H1 (cell line): ENCODE results near the gene SYNDIG1. TPM values are rescaled to one million over a fixed set of nuclear protein-coding genes. Genes with fewer than 3 reads are reported as not detected.

ENCODE experiments used
- CTCF ChIA-PET: fragments of 300-600 bp; sonication (Branson Sonifier 250); formaldehyde crosslinking; loops from one replicate; lab custom pipeline; 2021; ENCODE audit not compliant: partially characterized antibody; lab: Charles Lee
- POLR2A ChIA-PET: fragments of 300-600 bp; sonication (Branson Sonifier 250); formaldehyde crosslinking; loops from one replicate; lab custom pipeline; 2021; ENCODE audit warnings: inconsistent platforms; ENCODE audit not compliant: partially characterized antibody; lab: Charles Lee
- DNase-seq, 2 experiments: peaks; one replicate each; pipeline versions ENCODE4 v3.0.0 to v3.0.0-alpha.2; 2010 to 2022; ENCODE audit warnings: low spot score in 2 of 2, low read depth in 1 of 2, mixed read lengths in 1 of 2
- FAIRE-seq: peaks from 2 replicates; lab custom pipeline; 2011; peaks lifted over from hg19 to GRCh38; lab: Jason Lieb, UNC
- H2AFZ ChIP-seq: 2 replicates; pipeline ENCODE4 v1.8.1; 2012; ENCODE audit warnings: low read length, inconsistent platforms
- H2AK5ac ChIP-seq: 2 replicates; pipeline ENCODE4 v1.6.1; 2013; ENCODE audit warnings: low read depth, low read length
- H2BK120ac ChIP-seq: replicated peaks from 2 replicates; pipeline ENCODE3; 2013; ENCODE audit warnings: low read depth, low read length, inconsistent platforms
- H2BK12ac ChIP-seq: 2 replicates; pipeline ENCODE4 v1.6.1; 2013; ENCODE audit warnings: low read depth, low read length
- H2BK15ac ChIP-seq: 2 replicates; pipeline ENCODE4 v1.6.1; 2013; ENCODE audit warnings: low read length
- H2BK20ac ChIP-seq: 2 replicates; pipeline ENCODE4 v1.6.1; 2013; ENCODE audit warnings: low read length
- H2BK5ac ChIP-seq: 2 replicates; pipeline ENCODE4 v1.6.1; 2013; ENCODE audit warnings: low read depth, low read length
- H3K14ac ChIP-seq: 2 replicates; pipeline ENCODE4 v1.6.1; 2013; ENCODE audit warnings: inconsistent platforms; ENCODE audit not compliant: insufficient read length
- H3K18ac ChIP-seq: 2 replicates; pipeline ENCODE4 v1.6.1; 2013; ENCODE audit warnings: low read length; ENCODE audit errors: extremely low read depth
- H3K23ac ChIP-seq: 2 replicates; pipeline ENCODE4 v1.6.1; 2013; ENCODE audit warnings: inconsistent platforms; ENCODE audit not compliant: insufficient read length
- H3K23me2 ChIP-seq: 2 replicates; pipeline ENCODE4 v1.6.1; 2013; ENCODE audit warnings: low read depth, low read length
- H3K27ac ChIP-seq: 2 replicates; pipeline ENCODE4 v1.6.1; 2011; ENCODE audit warnings: low read depth, low read length, inconsistent platforms
- H3K27me3 ChIP-seq, 4 experiments: replicated peaks in 1 of 4; 1 replicate in 1 of 4; 2 replicates in 3 of 4; pipeline versions ENCODE4 v1.6.1 to v1.8.1; 2011 to 2013; ENCODE audit warnings: low read length in 3 of 4, mild to moderate bottlenecking in 3 of 4, inconsistent platforms in 2 of 4, mixed read lengths in 2 of 4, moderate library complexity in 1 of 4; ENCODE audit not compliant: control insufficient read depth in 3 of 4, insufficient read depth in 3 of 4; ENCODE audit errors: extremely low read depth in 1 of 4
- H3K36me3 ChIP-seq, 4 experiments: 2 replicates each; pipeline versions ENCODE4 v1.6.1 to v1.8.1; 2011 to 2013; ENCODE audit warnings: mild to moderate bottlenecking in 4 of 4, low read length in 3 of 4, moderate library complexity in 2 of 4, control low read depth in 1 of 4, inconsistent platforms in 1 of 4; ENCODE audit not compliant: insufficient read depth in 4 of 4, control insufficient read depth in 2 of 4
- H3K4ac ChIP-seq: replicated peaks from 2 replicates; pipeline ENCODE3; 2013; ENCODE audit warnings: low read length, low read depth, mixed read lengths, inconsistent platforms; ENCODE audit not compliant: insufficient read length
- H3K4me1 ChIP-seq, 4 experiments: replicated peaks in 1 of 4; 1 replicate in 1 of 4; 2 replicates in 3 of 4; pipeline versions ENCODE4 v1.6.1 to v1.8.1; 2011 to 2013; ENCODE audit warnings: low read length in 3 of 4, inconsistent platforms in 2 of 4, mixed read lengths in 1 of 4; ENCODE audit not compliant: insufficient read depth in 4 of 4, control insufficient read depth in 3 of 4
- H3K4me2 ChIP-seq, 2 experiments: 2 replicates each; pipeline versions ENCODE4 v1.6.1 to v1.8.1; 2011 to 2013; ENCODE audit warnings: low read depth in 2 of 2, low read length in 2 of 2, control low read depth in 1 of 2, inconsistent platforms in 1 of 2, mild to moderate bottlenecking in 1 of 2; ENCODE audit not compliant: insufficient read depth in 1 of 2
- H3K4me3 ChIP-seq, 4 experiments: fragments of 200-600, 300-600 bp in 1 of 4; sonication (generic), shearing (Covaris generic), sonication (Bioruptor Twin) in 1 of 4; 2 replicates each; pipeline versions ENCODE4 v1.5.1 to v1.8.1; 2011 to 2016; ENCODE audit warnings: low read length in 4 of 4, low read depth in 3 of 4, control low read depth in 2 of 4, inconsistent platforms in 2 of 4, mild to moderate bottlenecking in 2 of 4, mixed read lengths in 1 of 4, moderate library complexity in 1 of 4; ENCODE audit not compliant: insufficient read depth in 2 of 4; ENCODE audit errors: extremely low read depth in 1 of 4
- H3K56ac ChIP-seq: replicated peaks from 2 replicates; pipeline ENCODE3; 2013; ENCODE audit warnings: low read depth, mild to moderate bottlenecking, mixed read lengths, low read length, inconsistent platforms; ENCODE audit not compliant: insufficient read length
- H3K79me1 ChIP-seq: 2 replicates; pipeline ENCODE4 v1.6.1; 2013; ENCODE audit warnings: low read depth, low read length, control low read depth
- H3K79me2 ChIP-seq, 2 experiments: 2 replicates each; pipeline versions ENCODE4 v1.6.1 to v1.8.1; 2012 to 2013; ENCODE audit warnings: low read length in 2 of 2, mild to moderate bottlenecking in 2 of 2, inconsistent platforms in 1 of 2; ENCODE audit not compliant: insufficient read depth in 2 of 2, control insufficient read depth in 1 of 2
- H3K9ac ChIP-seq, 4 experiments: replicated peaks in 1 of 4; 1 replicate in 1 of 4; 2 replicates in 3 of 4; pipeline versions ENCODE4 v1.6.1 to v1.8.1; 2011 to 2013; ENCODE audit warnings: low read depth in 3 of 4, low read length in 3 of 4, control low read depth in 2 of 4, mild to moderate bottlenecking in 2 of 4, moderate library complexity in 2 of 4, inconsistent platforms in 1 of 4; ENCODE audit errors: extremely low read depth in 1 of 4
- H3K9me3 ChIP-seq, 2 experiments: 2 replicates each; pipeline versions ENCODE4 v1.6.1 to v1.8.1; 2012 to 2013; ENCODE audit warnings: mild to moderate bottlenecking in 2 of 2, moderate library complexity in 2 of 2, control low read depth in 1 of 2, inconsistent platforms in 1 of 2, low read depth in 1 of 2, low read length in 1 of 2, mixed read lengths in 1 of 2; ENCODE audit not compliant: insufficient read depth in 2 of 2
- H4K20me1 ChIP-seq, 2 experiments: replicated peaks in 1 of 2; 2 replicates each; pipeline versions ENCODE3 to v1.8.1; 2011 to 2013; ENCODE audit warnings: inconsistent platforms in 2 of 2, low read length in 2 of 2, mild to moderate bottlenecking in 1 of 2; ENCODE audit not compliant: insufficient read depth in 2 of 2, control insufficient read depth in 1 of 2
- H4K5ac ChIP-seq: 2 replicates; pipeline ENCODE4 v1.6.1; 2013; ENCODE audit warnings: low read length, low read depth, mixed read lengths, inconsistent platforms; ENCODE audit not compliant: insufficient read length
- H4K8ac ChIP-seq: 2 replicates; pipeline ENCODE4 v1.8.0; 2013; ENCODE audit warnings: mild to moderate bottlenecking, moderate library complexity, low read length, inconsistent platforms; ENCODE audit not compliant: insufficient read depth; ENCODE audit errors: extremely low read depth
- H4K91ac ChIP-seq: replicated peaks from 2 replicates; pipeline ENCODE3; 2013; ENCODE audit warnings: low read length, mixed read lengths, inconsistent platforms; ENCODE audit not compliant: insufficient read length
- CBX5 ChIP-seq: fragments of 300-800, 300-1000 bp; sonication (generic); IDR thresholded peaks from 2 replicates; pipeline ENCODE4 v1.7.1; 2016; ENCODE audit warnings: antibody characterized with exemption, low read length, low read depth
- CREB1 ChIP-seq: IDR thresholded peaks from 2 replicates; pipeline ENCODE4 v1.6.1; 2012; ENCODE audit warnings: inconsistent platforms
- EP300 ChIP-seq, 2 experiments: IDR thresholded peaks; 1 replicate in 1 of 2; 2 replicates in 1 of 2; pipeline ENCODE4 v1.6.1; 2011 to 2012; ENCODE audit warnings: low read depth in 2 of 2, low read length in 2 of 2, mild to moderate bottlenecking in 2 of 2, borderline replicate concordance in 1 of 2, inconsistent platforms in 1 of 2, moderate library complexity in 1 of 2
- JUN ChIP-seq: IDR thresholded peaks from 2 replicates; pipeline ENCODE4 v1.6.1; 2011; ENCODE audit warnings: low read depth, mild to moderate bottlenecking, improper control_type of control experiment, low read length
- KDM5A ChIP-seq: fragments of 200-600 bp; IDR thresholded peaks from 2 replicates; pipeline ENCODE4 v1.7.1; 2012; ENCODE audit warnings: mild to moderate bottlenecking, low read length, inconsistent platforms, mixed read lengths
- MAFK ChIP-seq: IDR thresholded peaks from 2 replicates; pipeline ENCODE4 v1.6.1; 2012; ENCODE audit warnings: low read depth, mild to moderate bottlenecking, improper control_type of control experiment, low read length
- PHF8 ChIP-seq: fragments of 200-600 bp; sonication (generic); conservative IDR thresholded peaks from 2 replicates; pipeline ENCODE4 v1.7.1; 2012; ENCODE audit warnings: low read depth, mild to moderate bottlenecking, inconsistent platforms, low read length, moderate library complexity
- RAD21 ChIP-seq, 2 experiments: IDR thresholded peaks in 1 of 2; conservative IDR thresholded peaks in 1 of 2; 2 replicates each; pipeline ENCODE4 v1.6.1; 2011; ENCODE audit warnings: low read depth in 2 of 2, low read length in 2 of 2, improper control_type of control experiment in 1 of 2, inconsistent platforms in 1 of 2, mild to moderate bottlenecking in 1 of 2, moderate library complexity in 1 of 2
- SIN3A ChIP-seq, 2 experiments: IDR thresholded peaks in 1 of 2; conservative IDR thresholded peaks in 1 of 2; 2 replicates each; pipeline ENCODE4 v1.6.1; 2011 to 2012; ENCODE audit warnings: low read length in 2 of 2, improper control_type of control experiment in 1 of 2, low read depth in 1 of 2, mild to moderate bottlenecking in 1 of 2
- SP1 ChIP-seq: IDR thresholded peaks from 2 replicates; pipeline ENCODE4 v1.6.1; 2011; ENCODE audit warnings: low read depth, low read length
- SUZ12 ChIP-seq: fragments of 200-600 bp; sonication (generic); IDR thresholded peaks from 2 replicates; pipeline ENCODE4 v1.6.1; 2012; ENCODE audit warnings: mild to moderate bottlenecking, inconsistent platforms, low read length, moderate library complexity, mixed read lengths
- TAF7 ChIP-seq: optimal IDR thresholded peaks from 2 replicates; pipeline ENCODE3; 2011; ENCODE audit warnings: low read depth, mild to moderate bottlenecking, inconsistent platforms, low read length, moderate library complexity, borderline replicate concordance
- WGBS, 2 experiments: shearing (Covaris generic) in 1 of 2; methylation state at CpG; one replicate each; pipeline versions ENCODE4 v1.1.6 to v1.1.7; 2013 to 2015; ENCODE audit warnings: low lambda C conversion rate in 2 of 2, mixed read lengths in 2 of 2, inconsistent platforms in 1 of 2, low coverage in 1 of 2, missing lambda C conversion rate in 1 of 2; ENCODE audit not compliant: insufficient replicate concordance in 2 of 2, insufficient coverage in 1 of 2, insufficient read length in 1 of 2; ENCODE audit errors: extremely low coverage in 1 of 2, missing lambda C conversion rate in 1 of 2; 5-methylcytosine and 5-hydroxymethylcytosine counted together
- polyA plus RNA-seq, 7 experiments: library from polyadenylated mRNA; depleted of rRNA in 3 of 7; stranded (reverse) in 5 of 7; unstranded in 2 of 7; fragments of >200 nt in 5 of 7; fragments of 200-250 nt in 2 of 7; gene quantifications; 1 replicate in 5 of 7; 2 replicates in 1 of 7; 4 replicates in 1 of 7; pipeline versions ENCODE4 v1.2.1 to v1.2.3, GENCODE V29; 2011 to 2013; ENCODE audit warnings: missing spikeins in 2 of 7, mixed read lengths in 2 of 7
- total RNA-seq: library from RNA; stranded (reverse); fragmentation: NEBNext Ultra II Directional; extraction: Animal tissue kit (Norgen Biotek cat#: 25700); gene quantifications from 2 replicates; pipeline ENCODE4 v1.2.1, GENCODE V29; 2021

The SYNDIG1 gene
- total and polyA plus RNA-seq, 2 of the 8 experiments (the other 6 are each of a cell fraction or from before 2014, with no cell fraction given) = 6.5 to 7.8 TPM

GRCh38 chr20:24495266-24495665 is 25.8 kb downstream of the SYNDIG1 start:
- no peak for FAIRE-seq
- Histone ChIP-seq H3K9me3 (no peaks in the 10 kb centered on the region), H2AFZ (no peak overlapping the region), H3K18ac (no peak overlapping the region), H3K4me2 (no peak overlapping the region), H3K4me1 (peaks cover 8 to 23% (median 18%) of the 10 kb centered on the region in 4 experiments), H4K8ac (no peak overlapping the region), H2BK15ac (no peak overlapping the region), H3K23me2 (no peaks in the 10 kb centered on the region), H3K4me3 (no peak overlapping the region), H2BK20ac (no peak overlapping the region), H2AK5ac (no peak overlapping the region), H2BK5ac (no peak overlapping the region), H3K23ac (no peak overlapping the region), H4K91ac (no peak overlapping the region), H3K27ac (no peak overlapping the region), H3K27me3 (no peaks in the 10 kb centered on the region), H3K79me2 (peaks cover 0 to 6% of the 10 kb centered on the region in 2 experiments; a peak in 1 of 4 replicates), H2BK12ac (no peak overlapping the region), H3K56ac (no peak overlapping the region), H3K9ac (no peak overlapping the region), H3K14ac (no peak overlapping the region), H3K4ac (no peak overlapping the region), H3K36me3 (no peaks in the 10 kb centered on the region), H4K20me1 (peaks cover 1 to 4% of the 10 kb centered on the region in 2 experiments), H3K79me1 (no peaks in the 10 kb centered on the region), H4K5ac (no peak overlapping the region), H2BK120ac (no peak overlapping the region)
- CTCF ChIA-PET = interaction anchor here (0.9 to 1.2 kb wide), 2 partner anchors 8 to 9 kb away, joined by 3 to 4 read pairs; no protein-coding TSS in a partner anchor
- no peak for TF ChIP-seq KDM5A
- TF ChIP-seq PHF8 = no peak
- no peak for TF ChIP-seq SP1
- no peak for TF ChIP-seq JUN
- TF ChIP-seq SIN3A (conservative IDR thresholded peaks at IDR 0.05 in 1 of 2, IDR thresholded peaks at IDR 0.05 in 1 of 2; ENCODE audit: low read depth in 1 of 2, low read length in 2 of 2) = no peak
- no peak for TF ChIP-seq CBX5
- TF ChIP-seq TAF7 = no peak
- TF ChIP-seq EP300 (IDR thresholded peaks at IDR 0.05; ENCODE audit: borderline replicate concordance in 1 of 2, low read depth in 2 of 2, low read length in 2 of 2) = no peak
- no peak for TF ChIP-seq RAD21 (IDR thresholded peaks at IDR 0.05 in 1 of 2, conservative IDR thresholded peaks at IDR 0.05 in 1 of 2; ENCODE audit: low read depth in 2 of 2, low read length in 2 of 2)
- TF ChIP-seq CREB1 = no peak
- TF ChIP-seq SUZ12 = no peak
- TF ChIP-seq MAFK = no peak
- WGBS, 2 experiments = 98% methylated on average over 8 of the region's 8 CpGs; no CpG with 5 or more reads in 1 of the 2 experiments
- no peak for DNase-seq
- POLR2A ChIA-PET = no interaction called here
